PC-9 (cell line): ENCODE results near the gene TAF6.

Experiments
- CTCF ChIP-seq: fragments of 200-600 bp; sonication (generic); conservative IDR thresholded peaks from 2 replicates; pipeline ENCODE4 v1.6.1; 2017; ENCODE audit warnings: mixed run types, antibody characterized with exemption, mild to moderate bottlenecking, moderate library complexity
- EZH2 ChIP-seq: fragments of 200-600 bp; sonication (generic); IDR thresholded peaks from 2 replicates; pipeline ENCODE4 v1.8.0; 2017; ENCODE audit warnings: antibody characterized with exemption, low read depth

DNA sequence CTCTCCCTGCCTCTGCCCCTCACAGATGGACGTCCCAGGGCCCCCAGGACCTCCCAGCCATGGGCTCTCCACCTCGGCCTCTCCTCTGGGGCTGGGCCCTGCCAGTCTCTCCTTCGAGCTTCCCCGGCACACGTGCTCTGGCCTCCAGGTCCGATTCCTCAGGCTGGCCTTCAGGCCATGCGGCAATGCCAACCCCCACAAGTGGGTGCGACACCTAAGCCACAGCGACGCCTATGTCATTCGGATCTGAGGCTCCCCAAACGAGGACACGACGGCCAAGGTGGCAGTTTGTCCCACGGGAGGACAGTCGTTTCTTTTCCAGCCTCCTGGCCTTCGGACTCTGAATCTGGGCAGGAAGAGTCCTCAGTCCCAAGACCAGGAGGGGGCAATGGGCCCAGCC lies 12.5 kb downstream of the TAF6 start:
- TF ChIP-seq CTCF = no peak
- TF ChIP-seq EZH2 = no peak
